ENCODE results near the gene CAPG.
"Not testable (repeated sequence)": the region's sequence is repeated elsewhere in the genome, so short reads cannot be mapped to it uniquely, and the experiment has no call there.

The CAPG gene, protein sequence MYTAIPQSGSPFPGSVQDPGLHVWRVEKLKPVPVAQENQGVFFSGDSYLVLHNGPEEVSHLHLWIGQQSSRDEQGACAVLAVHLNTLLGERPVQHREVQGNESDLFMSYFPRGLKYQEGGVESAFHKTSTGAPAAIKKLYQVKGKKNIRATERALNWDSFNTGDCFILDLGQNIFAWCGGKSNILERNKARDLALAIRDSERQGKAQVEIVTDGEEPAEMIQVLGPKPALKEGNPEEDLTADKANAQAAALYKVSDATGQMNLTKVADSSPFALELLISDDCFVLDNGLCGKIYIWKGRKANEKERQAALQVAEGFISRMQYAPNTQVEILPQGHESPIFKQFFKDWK

DNA sequence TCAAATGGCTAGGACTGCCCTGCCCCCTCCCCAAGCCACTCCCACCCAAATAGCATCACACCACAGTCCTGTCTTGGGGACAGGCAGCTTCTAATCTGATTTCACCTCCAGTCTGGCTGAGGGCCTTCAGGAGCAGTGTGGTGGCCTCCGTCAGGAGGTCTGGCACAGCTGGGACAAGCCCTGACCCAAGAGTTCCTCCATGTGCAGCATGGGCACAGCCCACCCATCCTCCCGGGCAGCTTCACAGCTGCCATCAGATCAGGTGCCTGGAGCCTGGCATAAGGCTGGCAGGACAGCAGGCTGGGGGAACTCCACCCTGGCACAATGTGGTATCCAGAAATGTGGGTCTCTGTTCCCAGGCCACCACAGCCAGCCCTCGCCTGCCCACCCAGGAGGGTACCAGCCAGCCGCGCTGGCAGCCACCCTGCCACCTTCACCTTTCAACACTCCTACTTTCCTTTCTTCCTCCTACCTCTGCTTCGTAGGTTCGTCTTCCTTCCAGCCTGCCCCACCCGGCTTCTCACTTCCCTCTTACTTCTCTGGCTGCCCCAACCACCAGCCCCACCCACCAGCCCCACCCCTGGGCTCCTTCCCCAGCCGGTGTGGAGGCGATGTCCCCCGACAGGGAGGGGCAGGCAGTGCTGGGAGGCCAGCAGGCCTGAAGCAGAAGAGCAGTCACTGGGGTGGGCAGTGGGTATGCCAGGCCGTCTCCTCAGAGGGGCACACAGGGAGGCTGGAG lies at the start of gene CAPG:
TSS of gene CAPG (minus strand) at position 522 of the 739 bp plus-strand sequence. CDS start 8,221 bp downstream, outside the sequence.
- no peak for DNase-seq

DNA sequence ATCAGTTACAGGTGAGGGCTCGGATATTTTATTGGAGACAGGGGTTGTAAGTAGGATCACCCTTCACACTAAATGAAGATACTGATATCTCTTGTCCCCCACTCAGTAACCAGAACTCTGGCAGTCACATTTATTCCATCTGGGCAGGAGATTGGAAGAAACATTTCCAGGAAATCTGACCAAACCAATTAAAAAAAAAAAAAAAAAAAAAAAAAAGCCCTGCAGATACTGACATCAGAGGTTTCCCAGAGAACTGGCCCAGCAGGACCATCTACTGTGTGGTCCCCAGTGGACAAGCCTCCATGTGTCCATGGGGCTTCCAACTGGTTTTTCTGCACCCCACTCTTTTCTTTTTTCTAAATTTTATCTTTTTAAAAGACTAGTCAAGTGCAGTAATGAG lies 49.6 kb upstream of the CAPG start:
- no peak for DNase-seq

DNA sequence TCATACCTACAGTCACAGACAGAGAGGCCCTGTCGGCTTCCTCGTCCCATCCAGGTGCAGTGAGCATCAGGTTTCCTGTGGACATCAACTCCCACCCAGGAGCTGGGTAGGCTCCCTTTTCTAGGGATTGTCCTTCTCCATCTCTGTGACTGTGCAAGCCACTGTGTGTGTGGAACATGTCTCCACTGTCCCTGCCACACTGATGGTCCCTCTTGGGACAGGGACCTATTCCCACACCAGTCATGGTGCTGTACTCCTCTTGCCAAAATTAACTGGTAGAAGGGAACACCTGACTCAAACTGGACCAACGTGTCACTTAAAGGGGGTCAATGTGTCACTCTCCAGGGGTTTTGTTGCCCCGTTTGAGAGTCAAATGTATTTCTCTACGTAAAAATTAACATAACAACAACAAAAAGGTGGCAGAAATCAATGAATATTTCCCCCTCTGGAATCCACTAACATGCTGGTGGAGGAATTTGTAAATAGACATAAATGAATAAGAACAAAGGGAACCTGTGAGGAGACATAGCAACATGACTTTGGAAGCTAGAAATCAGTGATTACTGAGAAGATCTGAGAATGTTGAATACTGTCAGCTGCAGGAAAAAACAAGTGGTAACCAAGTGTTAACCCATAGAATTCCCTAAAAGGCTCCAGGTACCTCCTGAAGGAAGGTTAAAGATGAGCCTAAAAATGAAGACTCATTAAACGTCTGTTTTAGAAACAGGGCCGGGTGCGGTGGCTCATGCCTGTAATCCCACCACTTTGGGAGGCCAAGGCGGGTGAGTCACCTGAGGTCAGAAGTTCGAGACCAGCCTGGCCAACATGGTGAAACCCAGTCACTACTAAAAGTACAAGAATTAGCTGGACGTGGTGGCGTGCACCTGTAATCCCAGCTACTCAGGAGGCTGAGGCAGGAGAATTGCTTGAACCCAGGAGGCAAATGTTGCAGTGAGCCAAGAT lies 48.7 kb upstream of the CAPG start:
- no peak for DNase-seq

DNA sequence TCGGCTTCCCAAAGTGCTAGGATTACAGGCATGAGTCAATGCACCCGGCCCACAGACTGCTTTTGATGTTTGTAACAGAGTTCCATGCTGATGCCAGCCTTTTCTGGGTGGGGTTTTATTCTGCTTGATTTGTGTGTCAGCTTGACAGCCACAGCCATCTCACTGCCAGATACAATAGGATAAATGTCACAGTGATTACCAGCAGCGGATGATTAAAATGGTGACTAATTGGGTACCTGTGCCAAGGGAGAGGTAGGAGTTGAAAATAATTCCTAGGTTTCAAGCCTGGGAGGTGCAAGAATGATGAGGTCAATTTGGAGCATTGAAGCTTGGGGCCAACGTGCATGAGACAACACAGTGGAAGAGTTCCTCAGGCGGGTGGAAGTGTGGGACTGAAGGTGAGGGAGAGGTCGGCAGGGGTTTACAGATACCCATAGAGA lies 47.7 kb upstream of the CAPG start:
- peak; percentile 19 for DNase-seq

DNA sequence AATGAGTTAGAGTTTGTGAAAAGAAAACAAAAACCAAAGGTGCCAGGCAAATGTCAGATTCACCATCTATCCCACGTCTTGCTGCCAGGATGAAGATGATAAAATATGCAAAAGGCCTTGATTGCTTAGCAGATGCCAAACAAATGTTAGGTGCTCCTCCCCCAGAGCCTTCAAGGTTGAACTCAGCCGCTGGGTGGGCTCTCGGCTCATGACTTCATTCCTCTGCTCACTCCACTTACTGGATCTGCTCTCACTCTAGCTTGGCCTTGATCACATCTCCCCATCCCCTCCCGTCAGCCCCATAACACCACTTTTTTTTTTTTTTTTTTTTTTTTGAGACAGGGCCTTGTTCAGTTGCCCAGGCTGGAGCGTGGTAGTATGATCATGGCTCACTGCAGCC lies 46.9 kb upstream of the CAPG start:
- DNase-seq = no peak

DNA sequence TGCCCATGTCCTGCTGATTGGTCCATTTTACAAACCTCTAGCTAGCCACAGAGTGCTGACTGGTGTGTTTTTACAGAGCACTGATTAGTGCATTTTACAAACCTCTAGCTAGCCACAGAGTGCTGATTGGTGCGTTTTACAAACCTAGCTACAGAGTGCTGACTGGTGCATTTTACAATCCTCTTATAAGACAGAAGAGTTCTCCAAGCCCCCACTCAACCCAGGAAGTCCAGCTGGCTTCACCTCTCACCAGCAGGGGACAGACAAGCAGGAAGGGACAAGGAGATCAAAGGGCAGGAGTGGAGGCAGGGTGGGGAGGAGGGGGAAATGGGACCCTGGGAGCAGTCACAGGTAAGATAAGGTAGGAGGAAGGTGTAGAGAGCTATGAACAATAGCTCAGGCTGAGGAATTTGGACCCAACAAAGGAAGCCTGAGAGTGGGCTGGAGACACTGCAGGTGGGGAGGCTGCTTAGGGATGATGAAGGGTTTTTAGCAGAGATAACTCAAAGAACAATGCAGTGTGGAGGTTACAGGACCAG lies 45.5 kb upstream of the CAPG start:
- DNase-seq = no peak

DNA sequence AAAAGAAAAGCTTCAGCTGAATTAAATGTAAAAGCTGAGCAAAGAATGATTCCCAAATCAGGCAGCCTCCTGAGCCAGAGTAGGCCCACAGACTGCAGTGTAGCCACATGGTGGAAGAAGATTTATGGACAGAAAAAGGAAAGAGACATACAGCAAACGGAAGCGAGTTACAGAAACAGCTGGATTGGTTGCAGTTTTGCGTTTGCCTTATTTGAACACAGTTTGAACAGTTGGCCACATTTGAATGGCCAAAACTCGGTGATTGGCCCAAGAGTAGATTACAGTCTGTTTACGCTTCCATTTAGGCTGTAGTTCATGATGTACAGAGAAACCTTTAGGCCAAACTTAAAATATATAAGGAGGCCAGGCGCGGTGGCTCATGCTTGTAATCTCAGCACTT lies 43.4 kb upstream of the CAPG start:
- no peak for DNase-seq

DNA sequence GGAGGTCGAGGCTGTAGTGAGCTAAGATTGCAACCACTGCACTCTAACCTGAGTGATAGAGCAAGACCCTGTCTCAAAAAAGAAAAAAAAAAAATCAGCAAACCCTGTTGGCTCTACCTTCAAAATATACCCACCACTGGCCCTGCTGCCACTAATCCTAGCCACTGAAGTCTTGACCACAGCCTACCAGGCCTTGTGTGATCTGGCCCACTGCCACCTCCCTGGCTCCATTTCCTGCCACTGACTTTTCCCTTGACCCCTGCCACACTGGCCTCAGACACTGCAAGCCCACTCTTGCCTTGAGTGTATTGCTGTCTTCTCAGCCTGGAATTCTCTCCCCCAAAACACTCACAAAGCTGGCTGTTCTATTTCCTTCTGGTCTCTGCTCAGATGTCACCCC lies 42.1 kb upstream of the CAPG start:
- DNase-seq = no peak

DNA sequence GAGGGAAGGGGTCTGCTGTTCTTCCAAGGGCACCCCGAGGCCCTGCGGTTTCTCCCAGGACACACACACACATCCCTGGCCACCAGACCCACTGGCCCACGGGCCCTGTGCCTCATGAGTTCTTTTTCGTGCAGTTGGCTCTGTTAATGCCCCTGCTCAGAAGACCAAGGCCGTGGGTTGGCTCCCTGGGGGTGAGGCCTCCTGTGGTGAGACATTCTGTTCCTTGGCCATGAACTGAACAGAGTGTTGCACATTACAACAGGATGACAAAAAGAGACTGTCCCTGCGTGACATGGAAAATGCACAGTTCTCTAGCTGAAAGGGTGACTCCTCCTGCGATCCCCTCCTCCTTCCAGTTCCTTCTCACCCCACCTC lies 39.0 kb upstream of the CAPG start:
- no peak for DNase-seq

DNA sequence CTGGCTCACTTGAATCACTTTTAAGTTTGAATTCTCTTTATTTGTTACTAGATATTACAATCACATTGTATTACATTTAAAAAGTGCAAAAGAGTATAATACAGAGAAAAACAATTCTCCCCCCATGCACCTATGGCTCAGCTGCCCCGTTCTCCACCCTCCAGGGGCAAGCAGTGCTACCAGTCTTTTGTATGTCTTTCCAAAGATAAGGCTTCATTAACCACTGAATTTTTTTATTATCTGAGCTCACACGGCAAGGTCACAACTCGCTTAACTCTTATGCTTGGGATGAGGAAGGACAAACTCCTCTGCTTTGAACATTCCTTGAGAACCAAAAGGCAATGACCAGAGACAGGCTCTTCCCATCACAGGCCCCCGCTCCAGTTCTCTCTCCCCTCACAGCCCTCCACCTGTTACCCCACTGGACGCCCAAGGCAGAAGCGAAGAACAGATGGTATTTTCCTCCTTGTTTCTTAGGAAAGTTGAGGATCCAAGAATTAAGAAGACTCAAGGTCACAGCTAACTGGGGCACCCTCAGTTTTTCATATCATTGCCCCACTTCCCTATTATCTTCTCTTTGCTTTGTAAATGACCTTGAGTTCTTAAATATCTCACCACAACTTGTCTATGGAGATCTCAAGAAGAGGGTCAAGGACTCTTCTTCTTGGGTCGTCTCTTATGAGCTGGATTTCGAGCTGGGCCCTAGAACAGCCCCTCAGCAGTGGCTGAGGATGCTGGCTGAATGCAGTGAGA lies 38.5 kb upstream of the CAPG start:
- no peak for DNase-seq

DNA sequence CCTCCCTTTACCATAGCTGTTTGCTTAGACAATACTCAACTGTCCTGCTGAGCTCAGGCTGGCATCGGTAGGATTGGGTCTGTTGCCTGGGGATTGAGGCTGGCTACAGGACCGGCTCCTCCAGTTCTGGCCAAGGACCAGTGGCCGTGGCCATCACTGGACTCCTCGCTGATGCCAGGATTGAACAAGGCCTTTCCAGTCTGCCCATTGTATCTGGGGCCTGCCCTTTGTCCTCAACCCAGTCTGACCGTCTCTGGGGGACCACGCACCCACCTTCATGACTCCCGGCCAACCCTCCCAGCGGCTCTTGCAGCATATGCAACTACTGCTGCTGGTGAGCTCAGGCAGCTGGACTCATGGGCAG lies 37.0 kb upstream of the CAPG start:
- no peak for DNase-seq

DNA sequence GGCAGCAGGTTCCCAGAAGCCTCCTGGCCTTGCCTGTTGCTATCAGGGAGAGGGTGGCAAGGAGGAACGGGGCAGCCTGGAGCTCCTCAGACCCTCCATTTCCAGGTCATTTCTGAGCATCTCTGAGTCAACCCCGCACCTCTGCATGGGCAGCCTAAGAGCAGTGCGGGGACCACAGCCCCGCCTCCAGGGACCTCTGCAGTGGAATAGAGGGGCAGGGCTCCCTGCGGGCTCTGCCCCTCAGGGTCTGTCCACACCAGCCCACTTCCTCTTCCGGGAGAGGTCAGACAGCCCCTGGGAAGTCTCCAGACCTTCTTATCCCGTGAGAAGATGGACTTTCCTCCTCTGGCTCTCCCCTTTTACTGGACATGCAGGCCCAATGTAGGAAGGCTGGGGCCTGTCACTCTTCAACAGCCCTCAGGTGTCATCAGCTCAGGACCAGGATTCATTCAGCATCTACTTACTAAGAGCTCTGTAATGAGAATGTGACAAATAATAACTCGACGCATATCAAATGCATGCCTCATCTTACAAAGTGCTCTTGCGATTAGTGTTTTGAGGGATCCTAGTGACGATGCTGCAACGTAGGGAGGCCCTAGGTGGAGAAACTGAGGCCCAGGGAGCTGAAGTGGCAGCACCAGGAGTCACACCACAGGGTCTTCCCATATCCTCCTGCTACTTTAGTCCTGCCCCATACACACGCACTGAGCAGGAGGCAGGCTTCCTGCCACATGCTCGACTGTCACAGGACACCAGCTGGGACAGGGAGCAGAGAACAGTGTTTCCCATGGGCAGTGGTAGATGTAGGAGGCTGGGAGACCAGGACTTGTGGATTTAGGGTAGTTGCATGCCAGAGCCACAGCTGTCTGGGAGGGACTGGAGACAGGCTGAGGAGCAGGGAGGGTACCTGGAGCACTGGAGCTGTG lies 36.4 kb upstream of the CAPG start:
- no peak for DNase-seq

DNA sequence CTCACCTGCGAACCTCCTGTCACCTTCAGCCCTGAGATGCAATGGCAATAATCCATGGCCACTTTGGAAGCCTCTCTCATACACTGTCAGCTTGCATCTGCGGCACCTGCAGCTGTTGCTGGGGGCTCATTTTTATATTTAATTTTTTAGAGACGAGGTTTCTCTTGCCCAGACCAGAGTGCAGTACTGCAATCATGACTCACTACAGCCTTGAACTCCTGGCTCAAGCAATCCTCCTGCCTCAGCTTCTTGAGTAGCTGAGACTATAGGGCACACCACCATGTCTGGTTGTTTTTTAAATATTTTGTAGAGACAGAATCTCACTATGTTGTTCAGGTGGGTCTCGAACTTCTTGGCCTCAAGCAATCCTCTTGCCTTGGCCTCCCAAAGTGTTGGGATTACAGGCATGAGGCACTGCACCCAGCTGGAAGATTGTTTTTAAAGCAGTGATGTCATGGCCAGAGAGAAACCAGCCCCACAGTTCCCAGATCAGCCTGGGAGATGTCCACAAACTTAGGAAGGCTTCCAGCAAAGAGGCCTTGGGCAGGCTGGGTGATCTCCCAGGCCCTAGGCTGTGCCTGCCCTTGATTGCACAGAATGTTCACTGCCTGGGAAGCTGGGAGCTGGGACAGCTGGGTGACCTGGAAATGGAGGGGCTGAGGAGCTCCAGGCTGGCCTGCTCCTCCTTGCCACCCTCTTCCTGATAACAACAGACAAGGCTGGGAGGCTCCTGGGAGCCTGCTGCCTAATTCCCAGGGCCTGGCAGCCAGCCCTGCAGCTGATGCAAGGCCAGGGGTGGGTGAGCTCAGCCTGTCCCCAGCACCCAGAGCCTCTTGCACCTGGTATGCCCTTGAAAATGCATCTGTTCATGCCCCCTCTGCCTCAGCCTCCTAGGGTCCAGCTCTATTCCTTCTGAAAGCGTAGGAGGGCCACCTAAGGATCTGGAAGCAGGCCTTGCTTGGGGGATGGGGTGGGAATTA lies 35.4 kb upstream of the CAPG start:
- DNase-seq = no peak

DNA sequence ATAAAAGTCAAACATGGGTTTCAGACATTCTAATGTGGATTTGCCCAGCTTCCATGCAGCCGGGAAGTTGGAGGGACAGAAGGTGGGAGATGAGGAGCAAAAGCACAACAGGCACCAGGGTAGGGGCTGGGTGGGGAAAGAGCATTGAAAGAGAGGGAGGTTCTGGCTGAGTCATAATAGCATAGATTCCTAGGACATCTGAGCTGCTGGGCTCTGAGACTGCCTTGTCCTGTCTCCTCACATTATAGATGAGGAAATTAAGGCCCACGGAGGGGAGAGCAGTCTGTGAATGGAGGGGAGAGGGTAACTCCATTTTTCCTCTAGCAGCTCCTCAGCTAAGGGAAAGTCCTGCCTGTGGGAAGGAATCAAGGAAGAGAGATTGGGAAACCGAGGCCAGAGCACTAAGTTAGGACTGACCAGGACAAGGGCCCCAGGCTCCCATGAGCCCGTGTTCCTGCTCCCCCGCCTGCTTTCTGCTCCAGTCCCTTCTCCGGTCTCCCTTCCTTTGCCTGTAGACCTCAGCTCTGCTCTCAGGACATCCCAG lies 34.5 kb upstream of the CAPG start:
- no peak for DNase-seq

DNA sequence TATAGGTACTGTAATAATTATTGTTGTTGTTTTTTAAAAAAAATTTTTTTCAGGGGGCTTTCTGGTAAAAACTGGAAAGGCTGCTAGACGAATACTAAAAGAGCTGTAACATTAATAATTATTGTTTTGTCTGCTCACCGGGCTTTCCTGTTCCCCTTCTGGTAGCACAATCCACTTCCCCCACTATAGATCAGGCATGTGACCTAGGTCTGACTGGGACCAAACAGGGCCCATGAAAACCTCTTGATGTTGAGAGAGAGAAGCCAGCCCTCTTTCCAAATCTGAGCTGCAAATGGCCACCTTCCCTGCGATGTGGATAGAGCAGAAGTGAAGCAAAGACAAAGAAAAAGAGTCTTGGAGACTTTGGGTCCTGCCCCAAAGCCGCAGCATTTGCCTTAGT lies 31.7 kb upstream of the CAPG start:
- DNase-seq = no peak

DNA sequence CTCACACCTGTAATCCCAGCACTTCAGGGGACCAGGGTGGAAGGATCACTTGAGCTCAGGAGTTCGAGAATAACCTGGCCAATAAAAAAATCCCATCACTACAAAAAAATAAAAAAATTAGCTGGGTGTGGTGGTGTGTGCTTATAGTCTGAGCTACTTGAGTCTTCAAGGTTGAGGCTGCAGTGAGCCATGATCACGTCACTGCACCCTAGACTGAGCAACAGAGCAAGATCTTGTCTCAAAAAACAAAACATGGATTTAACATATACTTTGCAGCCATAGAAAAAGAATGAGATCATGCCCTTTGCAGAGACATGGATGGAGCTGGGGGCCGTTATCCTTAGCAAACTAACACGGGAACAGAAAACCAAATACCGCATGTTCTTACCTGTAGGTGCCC lies 30.6 kb upstream of the CAPG start:
- DNase-seq = no peak

DNA sequence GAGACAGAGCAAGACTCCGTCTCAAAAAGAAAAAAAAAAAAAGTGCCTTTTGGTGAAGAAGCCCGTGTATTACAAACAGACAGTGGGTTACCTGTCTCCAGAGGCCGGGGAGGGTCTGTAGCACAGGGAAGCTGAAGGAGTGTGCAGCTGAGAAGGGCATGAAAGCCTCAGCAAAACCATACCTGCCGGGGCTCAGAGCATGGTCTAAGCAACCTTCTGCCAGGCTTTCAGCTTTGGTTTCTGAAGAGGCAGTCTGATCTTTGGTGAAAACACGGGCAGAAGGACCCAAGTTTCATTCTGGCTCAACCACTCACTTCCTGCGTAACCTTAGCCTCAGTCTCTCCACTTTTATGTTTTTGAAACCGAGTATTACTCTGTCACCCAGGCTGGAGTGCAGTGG lies 29.8 kb upstream of the CAPG start:
- no peak for DNase-seq

DNA sequence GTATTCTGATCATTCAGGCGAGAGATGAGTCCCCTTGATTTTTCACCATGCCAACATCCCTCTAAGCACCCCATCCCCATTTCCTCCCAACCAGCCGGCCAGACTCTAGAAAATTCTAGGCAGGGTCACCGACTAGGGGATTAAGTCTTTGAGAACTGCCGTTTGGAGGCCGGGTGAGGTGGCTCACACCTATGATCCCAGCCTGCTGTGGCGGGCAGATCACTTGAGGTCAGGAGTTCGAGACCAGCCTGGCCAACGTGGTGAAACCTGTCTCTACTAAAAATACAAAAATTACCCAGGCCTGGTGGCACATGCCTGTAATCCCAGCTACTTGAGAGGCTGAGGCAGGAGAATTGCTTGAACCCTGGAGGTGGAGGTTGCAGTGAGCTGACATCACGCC lies 29.4 kb upstream of the CAPG start:
- not testable (repeated sequence) for DNase-seq

DNA sequence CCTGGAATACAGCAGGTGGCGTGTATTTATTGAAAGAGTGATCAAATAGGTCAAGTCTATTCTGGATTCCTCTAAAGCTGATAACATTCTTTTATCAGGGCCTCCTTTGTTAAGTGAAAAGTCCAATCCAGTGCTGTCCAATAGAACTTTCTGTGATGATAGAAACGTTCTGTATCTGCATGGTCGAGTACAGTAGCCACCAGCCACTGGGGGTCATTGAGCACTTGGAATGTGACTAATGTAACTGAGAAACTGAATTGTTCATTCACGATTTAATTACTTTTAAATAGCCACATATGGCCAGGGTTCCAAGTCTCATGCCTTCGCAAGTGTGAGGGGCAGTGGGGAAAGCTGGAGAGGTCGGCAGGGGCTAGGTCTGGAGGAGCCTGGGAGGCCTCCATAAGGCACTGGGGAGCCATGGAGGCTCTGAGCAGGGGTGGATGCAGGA lies 28.9 kb upstream of the CAPG start:
- DNase-seq = no peak
